ENCODE data around the gene HOXC10.

DNA sequence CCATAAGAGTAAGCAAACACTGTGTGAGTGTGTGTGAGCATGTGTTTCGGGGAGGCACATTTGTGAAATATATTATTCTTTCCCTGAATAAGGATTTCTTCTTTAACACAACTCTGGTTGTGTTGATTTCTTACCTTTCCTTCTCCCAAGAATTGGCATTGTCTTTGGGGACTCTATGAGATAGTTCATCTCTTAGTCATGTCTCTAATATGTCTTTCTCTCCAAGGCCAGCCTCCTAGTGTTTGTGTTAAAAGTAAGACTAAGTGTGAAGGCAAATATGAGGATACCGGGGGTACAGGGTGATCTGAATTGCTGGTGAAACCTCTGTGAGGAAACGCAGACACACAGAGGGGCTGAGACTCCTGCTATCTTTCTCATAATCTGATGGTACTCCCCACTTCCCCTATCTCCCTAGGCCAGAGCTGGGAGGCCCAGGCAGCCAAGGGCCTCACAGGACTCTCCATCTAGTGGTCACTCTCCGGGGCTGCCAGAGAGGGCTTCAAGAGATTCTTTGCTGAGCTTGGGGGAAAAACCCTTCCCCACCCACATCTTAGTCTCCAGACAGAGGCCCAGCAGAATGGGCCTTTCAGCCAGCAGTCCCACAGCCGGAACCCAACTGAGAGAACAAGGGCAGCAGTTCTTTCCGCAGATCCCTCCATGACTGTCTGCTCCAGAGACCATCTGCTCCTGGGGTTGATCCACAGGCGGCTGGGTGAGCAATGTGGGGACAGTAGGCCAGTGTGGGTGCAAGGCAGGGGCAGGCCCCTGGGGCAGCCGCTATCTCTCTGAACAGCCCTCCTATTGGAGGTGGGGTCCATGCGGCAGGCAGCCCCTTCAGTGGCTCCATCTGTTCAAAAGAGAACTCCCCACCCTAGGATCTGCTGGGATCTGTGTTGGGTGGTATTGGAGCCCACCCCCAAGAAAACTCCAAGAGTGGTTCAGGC lies 36.0 kb upstream of the HOXC10 start:
- TF ChIP-seq, protein P1, sequence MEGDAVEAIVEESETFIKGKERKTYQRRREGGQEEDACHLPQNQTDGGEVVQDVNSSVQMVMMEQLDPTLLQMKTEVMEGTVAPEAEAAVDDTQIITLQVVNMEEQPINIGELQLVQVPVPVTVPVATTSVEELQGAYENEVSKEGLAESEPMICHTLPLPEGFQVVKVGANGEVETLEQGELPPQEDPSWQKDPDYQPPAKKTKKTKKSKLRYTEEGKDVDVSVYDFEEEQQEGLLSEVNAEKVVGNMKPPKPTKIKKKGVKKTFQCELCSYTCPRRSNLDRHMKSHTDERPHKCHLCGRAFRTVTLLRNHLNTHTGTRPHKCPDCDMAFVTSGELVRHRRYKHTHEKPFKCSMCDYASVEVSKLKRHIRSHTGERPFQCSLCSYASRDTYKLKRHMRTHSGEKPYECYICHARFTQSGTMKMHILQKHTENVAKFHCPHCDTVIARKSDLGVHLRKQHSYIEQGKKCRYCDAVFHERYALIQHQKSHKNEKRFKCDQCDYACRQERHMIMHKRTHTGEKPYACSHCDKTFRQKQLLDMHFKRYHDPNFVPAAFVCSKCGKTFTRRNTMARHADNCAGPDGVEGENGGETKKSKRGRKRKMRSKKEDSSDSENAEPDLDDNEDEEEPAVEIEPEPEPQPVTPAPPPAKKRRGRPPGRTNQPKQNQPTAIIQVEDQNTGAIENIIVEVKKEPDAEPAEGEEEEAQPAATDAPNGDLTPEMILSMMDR (IDR thresholded peaks at IDR 0.05) = no peak
- TF ChIP-seq POLR2A (IDR thresholded peaks at IDR 0.05) (no peak), POLR2AphosphoS5 (IDR thresholded peaks at IDR 0.05) (no peak)
